Fibroblast of upper back skin (primary cell): Measurements from ENCODE around the gene OR12D2.
"Not testable (repeated sequence)": the region's sequence is repeated elsewhere in the genome, so short reads cannot be mapped to it uniquely, and the experiment has no call there.

Source experiments
- DNase-seq: peaks from one replicate; pipeline ENCODE4 v3.0.0-alpha.2; 2013

OR12D2 gene, protein sequence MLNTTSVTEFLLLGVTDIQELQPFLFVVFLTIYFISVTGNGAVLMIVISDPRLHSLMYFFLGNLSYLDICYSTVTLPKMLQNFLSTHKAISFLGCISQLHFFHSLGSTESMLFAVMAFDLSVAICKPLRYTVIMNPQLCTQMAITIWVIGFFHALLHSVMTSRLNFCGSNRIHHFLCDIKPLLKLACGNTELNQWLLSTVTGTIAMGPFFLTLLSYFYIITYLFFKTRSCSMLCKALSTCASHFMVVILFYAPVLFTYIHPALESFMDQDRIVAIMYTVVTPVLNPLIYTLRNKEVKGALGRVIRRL

DNA sequence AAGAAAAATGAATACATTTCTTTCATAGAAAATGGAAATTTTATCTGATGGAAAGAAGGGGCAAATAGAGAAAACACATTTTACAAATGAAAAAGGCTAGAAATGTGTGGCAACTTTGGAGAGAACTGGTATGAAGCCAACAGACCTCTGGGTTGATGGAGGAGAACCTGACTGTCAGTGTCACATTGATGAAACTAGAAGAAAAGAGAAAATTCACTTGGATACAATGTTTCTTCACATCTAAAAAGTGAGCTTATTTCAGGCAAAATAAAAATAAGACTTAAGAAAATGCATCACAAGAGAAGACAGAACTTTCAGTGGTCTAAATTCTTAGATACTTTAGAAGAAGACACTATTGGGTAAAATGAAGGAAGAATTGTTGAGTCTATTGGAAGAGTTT is at the start of gene OR12D2:
Gene OR12D2 (plus strand): TSS at position 301 of the 400 bp plus-strand sequence. CDS start 1,069 bp downstream, outside the sequence.
- no peak for DNase-seq

DNA sequence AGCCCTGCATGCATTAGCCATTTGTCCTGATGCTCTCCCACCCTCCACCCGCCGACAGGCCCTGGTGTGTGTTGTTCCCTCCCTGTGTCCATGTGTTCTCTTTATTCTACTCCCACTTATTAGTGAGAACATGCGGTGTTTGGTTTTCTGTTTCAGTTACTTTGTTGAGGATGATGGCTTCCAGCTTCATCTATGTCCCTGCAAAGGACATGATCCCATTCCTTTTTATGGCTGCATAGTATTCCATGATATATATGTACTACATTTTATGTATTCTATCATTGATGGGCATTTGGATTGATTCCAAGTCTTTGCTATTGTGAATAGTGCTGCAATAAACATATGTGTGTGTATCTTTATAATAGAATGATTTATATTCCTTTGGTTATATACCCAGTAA is 46.1 kb upstream of the OR12D2 start:
- not testable (repeated sequence) for DNase-seq

DNA sequence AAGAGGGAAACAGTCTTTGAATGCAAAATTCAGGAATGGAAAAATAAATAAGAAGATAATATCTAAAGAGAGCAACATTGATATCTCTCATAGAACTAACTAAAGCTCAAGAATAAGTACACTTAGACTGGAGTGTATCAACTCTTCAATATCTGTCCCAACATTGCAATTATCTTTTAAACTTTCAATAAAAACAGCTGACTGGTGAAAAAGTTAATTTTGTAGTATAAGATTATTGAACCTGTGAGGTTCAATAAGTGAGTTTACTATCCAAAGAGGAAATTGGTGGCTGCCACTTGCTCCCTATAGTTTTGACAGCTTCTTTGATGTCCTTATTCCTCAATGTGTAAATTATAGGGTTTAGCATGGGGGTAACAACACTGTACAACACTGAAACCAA is 40.5 kb upstream of the OR12D2 start:
- no peak for DNase-seq

DNA sequence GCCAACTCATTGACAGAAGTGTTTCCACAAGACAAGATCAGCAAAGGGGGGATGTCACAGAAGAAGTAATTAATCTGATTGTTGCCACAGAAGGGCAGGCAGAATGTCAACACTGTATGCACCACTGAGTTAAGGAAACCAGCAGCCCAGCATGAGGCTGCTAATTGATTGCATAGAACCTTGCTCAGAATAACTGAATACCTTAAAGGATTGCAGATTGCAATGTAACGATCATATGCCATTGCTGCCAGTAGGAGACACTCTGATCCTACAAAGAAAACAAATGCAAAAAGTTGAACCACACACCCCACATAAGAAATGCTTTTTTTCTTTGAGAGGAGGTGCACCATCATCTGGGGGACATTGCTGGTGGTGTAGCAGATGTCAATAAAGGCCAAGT is 39.8 kb upstream of the OR12D2 start:
- DNase-seq, result no peak

DNA sequence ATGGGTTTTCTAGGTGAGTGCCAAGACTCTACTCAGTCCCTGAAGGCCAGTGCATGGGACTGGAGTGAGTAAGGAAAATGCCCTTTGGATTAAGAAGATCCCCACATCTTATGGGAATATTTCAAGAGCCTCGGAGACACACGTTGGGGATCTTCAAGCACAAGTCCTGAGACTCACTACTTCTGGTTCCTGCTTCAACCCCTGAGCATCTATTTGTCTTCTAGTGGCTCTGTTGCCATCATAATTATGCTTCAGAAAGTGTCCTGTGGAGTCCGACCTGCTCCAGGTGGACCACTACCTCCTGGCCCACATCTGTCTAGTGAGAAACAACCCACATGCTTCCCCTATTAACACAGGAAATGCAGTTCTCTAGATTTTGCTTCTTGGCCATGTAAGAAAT is 26.7 kb upstream of the OR12D2 start, which contains the start of gene OR5V1:
Gene OR5V1 (minus strand): TSS at position 101 of the 400 bp plus-strand sequence. CDS start 12,670 bp downstream, outside the sequence.
- no peak for DNase-seq

DNA sequence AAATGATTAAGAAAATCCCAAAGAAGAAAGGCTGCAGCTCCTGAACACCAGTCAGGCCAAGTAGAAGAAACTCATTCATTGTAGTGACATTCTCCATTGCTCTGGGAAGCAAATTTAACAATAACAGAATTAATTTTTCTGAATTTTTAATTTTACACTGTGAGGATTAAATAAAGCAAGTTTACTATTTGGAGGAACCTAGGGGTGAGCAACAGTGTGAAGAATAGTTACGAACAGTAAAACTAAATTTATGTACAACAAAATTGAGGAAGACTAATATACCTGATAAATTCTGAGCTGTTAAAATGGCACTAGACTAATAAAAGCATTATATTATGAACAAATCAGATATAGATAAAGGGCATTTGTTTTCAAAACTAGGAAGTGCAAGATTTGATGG is 20.2 kb upstream of the OR12D2 start, which contains the start of gene OR12D3:
Gene OR12D3 (minus strand): TSS at position 101 of the 400 bp plus-strand sequence. CDS start 4 bp downstream, at position 97.
- DNase-seq, result no peak

DNA sequence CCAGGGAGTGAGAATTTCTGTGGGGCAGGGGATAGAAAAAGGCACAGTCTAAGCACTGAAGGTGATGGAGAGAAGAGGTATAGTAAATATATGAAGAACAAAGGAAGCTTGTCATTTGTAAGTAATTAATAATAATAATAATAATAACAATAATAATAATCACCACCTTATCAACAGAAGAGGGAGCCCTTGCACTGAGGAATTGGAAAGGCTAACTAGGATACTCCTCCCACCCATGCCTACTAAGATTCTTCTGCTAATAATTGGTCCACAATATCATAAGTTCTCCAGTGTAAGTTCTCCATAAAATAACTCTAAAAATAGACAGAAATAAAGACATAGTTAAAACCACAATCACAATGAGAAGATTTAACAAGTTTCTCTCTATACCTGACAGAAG is 19.4 kb upstream of the OR12D2 start:
- no peak for DNase-seq

DNA sequence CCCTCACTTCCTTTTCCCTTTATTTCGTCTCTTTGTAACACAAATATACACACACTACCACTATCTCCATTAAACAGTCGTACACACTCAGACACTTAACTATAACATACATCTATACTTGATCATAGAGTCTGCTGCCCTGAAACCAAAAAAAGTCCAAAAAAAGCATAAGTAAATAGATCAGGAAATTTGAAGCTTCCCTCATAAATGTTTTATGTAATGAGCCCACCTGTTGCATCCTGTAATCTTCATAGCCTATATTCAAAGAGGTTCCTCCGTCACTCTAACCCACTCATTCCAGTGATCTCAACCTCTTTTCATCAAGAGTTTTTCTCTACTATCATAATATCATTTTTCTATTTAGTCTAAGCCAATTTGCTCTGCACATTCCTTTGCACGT is 6.9 kb upstream of the OR12D2 start:
- DNase-seq, result no peak

DNA sequence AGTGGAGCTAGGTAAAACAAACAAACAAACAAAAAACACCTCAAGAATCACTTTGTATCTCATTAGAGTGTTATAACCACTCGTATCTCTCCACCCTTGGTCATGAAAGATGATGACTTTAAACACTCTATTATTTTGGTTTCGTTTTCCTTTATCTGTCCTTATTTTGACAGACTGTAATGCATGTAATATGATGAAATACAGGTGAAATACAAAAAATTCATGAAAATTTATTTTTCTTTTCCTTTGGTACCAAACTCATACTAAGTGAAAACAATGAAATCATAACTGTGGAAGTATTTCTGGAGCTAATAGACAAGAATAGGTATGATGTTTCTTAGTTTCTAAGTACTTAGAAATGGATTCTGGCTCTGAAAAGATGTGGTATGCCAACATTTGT is 4.1 kb downstream of the OR12D2 start:
- DNase-seq, result no peak

DNA sequence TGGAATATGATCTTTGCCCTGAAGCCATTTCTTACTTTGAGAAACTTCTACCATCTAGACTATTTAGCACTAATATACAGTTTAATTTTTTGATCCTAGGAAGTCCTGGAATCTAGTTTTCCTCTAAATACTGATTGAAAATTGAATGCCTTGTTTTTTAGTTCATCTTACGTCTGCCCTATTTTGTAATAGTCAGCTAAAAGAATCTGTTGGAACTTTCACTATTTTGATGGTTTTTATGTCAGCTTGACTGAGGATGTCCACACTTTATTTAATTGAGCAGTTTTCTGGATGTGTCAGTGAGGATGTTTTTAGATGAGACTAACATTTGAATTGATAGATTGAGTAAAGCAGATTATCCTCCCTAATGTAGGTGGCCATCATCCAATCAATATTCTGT is 8.4 kb downstream of the OR12D2 start:
- DNase-seq, result no peak

DNA sequence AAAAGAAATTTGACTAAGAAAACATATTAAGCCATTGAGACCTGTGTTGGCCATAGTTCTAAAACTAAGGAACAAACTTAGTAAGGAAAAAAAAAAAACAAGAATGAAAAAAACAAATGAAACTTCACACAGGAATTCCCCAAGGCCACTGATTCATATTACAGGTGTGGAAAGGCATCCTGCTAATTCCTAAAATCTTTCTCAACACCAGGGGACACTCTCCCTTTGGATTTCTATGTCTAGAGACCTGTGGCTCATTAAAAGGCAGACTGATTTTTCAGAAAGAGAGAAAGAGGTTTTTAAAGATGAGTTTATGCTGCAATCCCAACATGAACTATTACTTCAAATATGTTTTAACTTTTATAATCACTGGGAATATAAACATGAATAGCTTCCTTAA is 19.2 kb downstream of the OR12D2 start, which contains the start of gene OR12D1:
Gene OR12D1 (plus strand): TSS at position 341 of the 400 bp plus-strand sequence.
- no peak for DNase-seq

DNA sequence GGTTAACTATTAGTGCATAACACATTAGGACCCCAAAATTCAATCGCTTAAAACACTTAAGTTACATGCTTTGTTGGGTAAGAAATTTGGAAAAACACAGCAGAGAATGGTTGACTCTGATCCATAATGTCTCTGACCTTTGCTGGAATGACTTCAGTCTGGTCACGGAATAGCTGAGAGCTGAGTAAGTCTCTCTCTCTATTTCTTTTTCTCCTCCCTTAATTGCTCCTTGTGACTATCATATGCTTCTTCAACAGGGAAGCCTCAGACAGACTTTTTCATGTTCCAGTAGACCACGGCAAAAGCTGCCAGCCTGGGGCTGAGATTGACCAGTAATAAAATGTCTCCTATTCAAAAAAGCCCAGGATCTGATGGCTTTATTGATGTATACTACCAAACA is 24.1 kb downstream of the OR12D2 start:
- DNase-seq, result peak; percentile 7

DNA sequence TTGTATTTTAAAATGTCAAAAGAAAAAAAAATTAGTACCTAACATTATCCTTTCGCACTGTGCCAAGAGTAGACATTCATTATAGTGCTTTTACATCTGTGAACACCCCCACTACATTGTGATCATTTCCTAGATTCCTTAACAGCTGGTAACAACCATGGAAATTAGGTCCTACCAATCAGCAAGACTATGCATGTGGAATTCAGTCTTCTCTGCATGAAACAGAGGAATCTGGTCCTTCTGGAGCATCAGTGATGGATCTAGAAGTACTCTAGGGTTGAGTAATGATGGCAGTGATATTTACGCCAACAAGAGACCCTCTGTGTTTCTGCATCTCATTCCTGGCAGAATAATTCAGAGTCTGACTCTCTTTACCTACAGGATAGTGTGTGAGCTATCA is 28.7 kb downstream of the OR12D2 start:
- no peak for DNase-seq

DNA sequence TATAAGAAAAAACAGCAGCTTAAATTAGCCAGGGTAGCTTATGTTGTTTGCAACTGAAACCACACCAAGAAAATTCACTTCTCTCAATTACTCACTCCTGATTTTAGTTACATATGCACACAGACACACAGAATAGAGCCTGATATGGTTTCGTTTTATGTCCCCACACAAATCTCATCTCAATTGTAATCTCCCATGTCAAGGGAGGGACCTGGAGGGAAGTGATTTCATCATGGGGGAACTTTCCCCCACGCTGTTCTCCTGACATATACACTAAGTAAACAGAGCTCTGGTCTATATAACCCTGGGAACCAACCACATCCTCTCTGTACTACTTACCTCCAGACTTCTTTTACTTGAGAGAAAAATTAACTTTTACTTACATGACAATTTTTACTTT is 29.1 kb downstream of the OR12D2 start:
- DNase-seq, result no peak

DNA sequence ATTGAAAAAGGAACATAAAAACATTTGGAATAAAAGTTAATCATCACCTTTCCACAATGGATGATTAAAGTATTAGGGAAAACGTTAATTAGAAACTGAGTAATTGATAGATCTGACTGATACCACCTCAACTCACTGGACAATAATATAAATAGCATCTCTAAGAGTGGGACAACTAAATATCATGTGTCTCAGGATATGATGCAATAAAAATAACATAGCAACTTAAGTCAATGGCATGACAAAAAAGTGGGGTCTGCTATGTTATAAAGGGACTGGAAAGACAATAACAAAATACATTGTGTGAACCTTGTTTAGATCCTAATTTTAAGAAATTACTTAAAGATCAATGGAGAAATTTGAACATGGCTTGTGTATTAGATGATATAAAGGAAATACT is 29.6 kb downstream of the OR12D2 start:
- DNase-seq, result no peak

DNA sequence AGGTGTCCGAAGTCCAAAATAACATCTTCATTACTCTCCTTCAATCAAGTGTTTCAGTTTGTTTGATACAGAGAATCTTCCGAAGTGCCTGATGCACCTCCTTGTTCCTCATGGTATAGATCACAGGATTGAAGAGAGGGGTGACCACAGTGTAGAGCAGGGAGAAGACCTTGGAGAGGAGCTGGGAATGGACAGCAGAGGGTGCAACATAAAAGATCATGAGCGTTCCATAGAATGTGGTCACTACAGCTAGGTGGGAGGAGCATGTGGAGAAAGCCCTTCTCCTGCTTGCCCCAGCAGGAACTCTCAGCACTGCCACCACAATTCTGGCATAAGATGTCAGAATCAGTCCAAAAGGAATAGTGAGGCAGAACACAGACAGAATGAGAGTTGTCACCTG is 31.2 kb downstream of the OR12D2 start:
- no peak for DNase-seq

DNA sequence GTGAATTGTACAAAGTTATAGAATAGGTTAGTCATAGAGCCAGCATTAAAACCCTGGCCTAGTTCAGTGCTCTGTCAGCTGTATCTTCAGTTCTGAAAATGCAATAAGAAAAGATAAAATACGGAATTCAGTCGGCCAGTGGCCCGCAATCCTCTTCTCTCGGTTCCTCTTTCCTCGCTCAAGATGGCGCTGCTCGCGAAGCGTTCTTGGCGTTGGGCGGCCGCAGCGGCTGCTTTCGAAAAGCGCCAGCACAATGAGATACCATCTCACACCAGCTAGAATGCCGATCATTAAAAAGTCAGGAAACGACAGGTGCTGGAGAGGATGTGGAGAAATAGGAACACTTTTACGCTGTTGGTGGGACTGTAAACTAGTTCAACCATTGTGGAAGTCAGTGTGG is 41.3 kb downstream of the OR12D2 start:
- not testable (repeated sequence) for DNase-seq

DNA sequence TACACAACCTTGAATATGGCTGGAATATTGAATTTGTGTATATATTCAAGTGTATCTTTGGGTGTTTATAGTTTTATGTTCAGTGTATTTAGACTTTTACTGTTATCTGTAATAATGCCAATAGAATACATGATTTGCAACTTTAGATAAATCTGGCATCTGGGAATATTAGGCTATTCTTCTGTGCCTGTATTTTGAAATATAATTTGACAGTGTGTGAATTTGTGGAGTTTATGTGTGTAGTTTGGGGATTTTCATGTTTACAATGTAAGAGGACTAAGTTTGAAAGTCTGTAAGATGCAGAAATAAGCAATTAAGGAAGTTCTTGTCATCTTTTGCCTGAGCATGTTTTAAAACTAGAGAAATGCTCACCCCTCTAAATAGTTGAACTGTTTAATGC is 43.6 kb downstream of the OR12D2 start, which contains the start of gene OR10C1:
Gene OR10C1 (plus strand): TSS at position 301 of the 400 bp plus-strand sequence. CDS start 710 bp downstream, outside the sequence.
- no peak for DNase-seq

DNA sequence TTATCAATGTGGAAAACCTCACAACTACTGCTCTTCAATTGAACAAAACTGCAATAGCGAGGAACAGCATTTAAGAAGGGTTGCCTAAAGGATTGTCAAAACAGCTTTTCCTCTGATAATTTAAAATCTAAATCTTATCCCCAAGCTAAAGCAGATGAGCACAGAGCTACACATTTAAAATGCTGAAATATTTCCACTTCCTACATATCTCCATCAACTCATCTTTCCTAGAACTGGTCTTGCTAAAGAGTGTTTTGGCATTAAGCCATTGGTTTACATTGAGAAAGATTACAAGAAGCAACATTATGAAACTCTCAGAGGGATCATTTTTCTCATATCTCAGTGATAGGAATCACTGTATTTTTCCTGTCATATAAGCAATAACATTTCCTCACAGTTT is 47.3 kb downstream of the OR12D2 start:
- no peak for DNase-seq

DNA sequence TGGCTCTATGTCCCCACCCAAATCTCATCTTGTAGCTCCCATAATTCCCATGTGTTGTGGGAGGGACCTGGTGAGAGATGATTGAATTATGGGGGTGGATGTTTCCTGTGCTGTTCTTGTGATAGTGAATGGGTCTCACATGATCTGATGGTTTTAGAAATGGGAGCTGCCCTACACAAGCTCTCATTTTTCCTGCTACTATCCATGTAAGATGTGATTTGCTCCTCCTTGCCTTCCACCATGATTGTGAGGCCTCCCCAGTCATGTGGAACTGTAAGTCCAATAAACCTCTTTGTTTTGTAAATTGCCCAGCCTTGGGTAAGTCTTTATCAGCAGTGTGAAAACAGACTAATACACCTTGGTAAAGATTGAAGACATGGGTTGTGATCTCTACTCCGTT is 48.6 kb downstream of the OR12D2 start:
- not testable (repeated sequence) for DNase-seq
